IMR-90 (cell line): ENCODE data around the gene RBMS3.

Source experiments
- CTCF ChIP-seq: conservative IDR thresholded peaks from 2 replicates; pipeline ENCODE4 v1.5.1; 2012; ENCODE audit warnings: mild to moderate bottlenecking, low read depth, low read length, improper control_type of control experiment
- MAFK ChIP-seq: IDR thresholded peaks from 2 replicates; pipeline ENCODE4 v1.6.1; 2012; ENCODE audit warnings: low read depth, low read length, improper control_type of control experiment
- MAZ ChIP-seq: IDR thresholded peaks from 2 replicates; pipeline ENCODE4 v1.6.1; 2012; ENCODE audit warnings: low read depth, mild to moderate bottlenecking, low read length, improper control_type of control experiment, moderate library complexity, borderline replicate concordance
- POLR2A ChIP-seq: IDR thresholded peaks from 2 replicates; pipeline ENCODE4 v1.6.1; 2012; ENCODE audit warnings: mild to moderate bottlenecking, low read depth, low read length
- RAD21 ChIP-seq: IDR thresholded peaks from 2 replicates; pipeline ENCODE4 v1.6.1; 2012; ENCODE audit warnings: low read length, improper control_type of control experiment

GRCh38 chr3:29379097-29379496 is 98.2 kb downstream of the RBMS3 start:
- TF ChIP-seq POLR2A = no peak
- TF ChIP-seq CTCF = no peak
- TF ChIP-seq MAZ = no peak
- TF ChIP-seq RAD21 = no peak
- TF ChIP-seq MAFK = no peak
